ENCODE results near the gene FIGNL2.
"Not testable (repeated sequence)": the region's sequence is repeated elsewhere in the genome, so short reads cannot be mapped to it uniquely, and the experiment has no call there.

Gene FIGNL2

GRCh38 chr12:51814311-51815088, 34.0 kb downstream of the FIGNL2 start:
- peak; percentile 72 for DNase-seq

- no peak for DNase-seq
Measured at GRCh38 chr12:51813931-51814310, 34.6 kb downstream of the FIGNL2 start.

GRCh38 chr12:51812871-51813270, 35.6 kb downstream of the FIGNL2 start:
- DNase-seq: no peak

GRCh38 chr12:51811203-51812202, 37.0 kb downstream of the FIGNL2 start:
- DNase-seq: no peak

- no peak for DNase-seq
Measured at GRCh38 chr12:51809193-51809592, 39.3 kb downstream of the FIGNL2 start.

- DNase-seq: no peak
Measured at GRCh38 chr12:51806896-51807295, 41.6 kb downstream of the FIGNL2 start.

GRCh38 chr12:51801027-51801426, 47.5 kb downstream of the FIGNL2 start:
- no peak for DNase-seq

GRCh38 chr12:51798501-51798900, 50.0 kb downstream of the FIGNL2 start:
- no peak for DNase-seq

- not testable (repeated sequence) for DNase-seq
Measured at GRCh38 chr12:51798051-51798450, 50.5 kb downstream of the FIGNL2 start.

GRCh38 chr12:51797301-51797700, 51.2 kb downstream of the FIGNL2 start:
- DNase-seq: no peak

- no peak for DNase-seq
Measured at GRCh38 chr12:51793201-51793600, 55.3 kb downstream of the FIGNL2 start.

GRCh38 chr12:51792417-51792816, 56.1 kb downstream of the FIGNL2 start:
- no peak for DNase-seq

GRCh38 chr12:51788876-51789275, 59.6 kb downstream of the FIGNL2 start:
- DNase-seq: no peak

GRCh38 chr12:51785906-51786305, 62.6 kb downstream of the FIGNL2 start:
- no peak for DNase-seq

- no peak for DNase-seq
Measured at GRCh38 chr12:51784688-51785087, 63.8 kb downstream of the FIGNL2 start.

- no peak for DNase-seq
Measured at GRCh38 chr12:51779876-51780275, 68.6 kb downstream of the FIGNL2 start.

GRCh38 chr12:51777973-51778372, 70.5 kb downstream of the FIGNL2 start:
- DNase-seq: no peak

- no peak for DNase-seq
Measured at GRCh38 chr12:51777457-51777856, 71.1 kb downstream of the FIGNL2 start.

- DNase-seq: no peak
Measured at GRCh38 chr12:51774933-51775332, 73.6 kb downstream of the FIGNL2 start.

- DNase-seq: no peak
Measured at GRCh38 chr12:51773145-51773869, 75.2 kb downstream of the FIGNL2 start.

GRCh38 chr12:51771008-51771407, 77.5 kb downstream of the FIGNL2 start:
- no peak for DNase-seq

Data from CD4-positive, alpha-beta T cell treated with Interleukin-15 for 1 hour (primary cell).